ENCODE data around the gene TMOD2. TPM values are rescaled to one million over a fixed set of nuclear protein-coding genes. Genes with fewer than 3 reads are reported as not detected.

The TMOD2 gene
- polyA plus RNA-seq, 1 donor (not counting 4 experiments of a cell fraction or from before 2014, with no cell fraction given): 5.2 TPM

- Histone ChIP-seq H4K20me1 (ENCODE audit: control insufficient read depth, extremely low read depth, insufficient read depth, low read length) (no peaks in the 10 kb centered on the region), H3K4me2 (ENCODE audit: control insufficient read depth, extremely low read depth, insufficient read depth, low read depth, low read length) (no peak overlapping the region), H3K9me3 (ENCODE audit: control insufficient read depth, low read depth, low read length) (no peaks in the 10 kb centered on the region), H3K79me2 (ENCODE audit: control insufficient read depth, insufficient read depth, low read length) (no peaks in the 10 kb centered on the region), H3K9me1 (ENCODE audit: control insufficient read depth, extremely low read depth, insufficient read depth, low read length) (no peaks in the 10 kb centered on the region), H3K36me3 (ENCODE audit: control insufficient read depth in 2 of 2, extremely low read depth in 1 of 2, insufficient read depth in 2 of 2, low read length in 2 of 2) (no peaks in the 10 kb centered on the region), H3K4me3 (ENCODE audit: control insufficient read depth in 2 of 3, extremely low read depth in 1 of 3, insufficient read depth in 2 of 3, low read depth in 1 of 3, low read length in 3 of 3) (no peak overlapping the region), H3K4me1 (ENCODE audit: control insufficient read depth, extremely low read depth, insufficient read depth, low read length) (peaks cover 4% of the 10 kb centered on the region), H3K9ac (ENCODE audit: control insufficient read depth, extremely low read depth, insufficient read depth, low read length) (no peak overlapping the region), H2AFZ (ENCODE audit: control insufficient read depth, low read length) (no peak overlapping the region), H3K27me3 (ENCODE audit: control insufficient read depth, extremely low read depth, insufficient read depth, low read length) (peaks cover 4% of the 10 kb centered on the region), H3K27ac (ENCODE audit: control insufficient read depth, insufficient read depth, low read length) (no peak overlapping the region)
- TF ChIP-seq, protein P1, sequence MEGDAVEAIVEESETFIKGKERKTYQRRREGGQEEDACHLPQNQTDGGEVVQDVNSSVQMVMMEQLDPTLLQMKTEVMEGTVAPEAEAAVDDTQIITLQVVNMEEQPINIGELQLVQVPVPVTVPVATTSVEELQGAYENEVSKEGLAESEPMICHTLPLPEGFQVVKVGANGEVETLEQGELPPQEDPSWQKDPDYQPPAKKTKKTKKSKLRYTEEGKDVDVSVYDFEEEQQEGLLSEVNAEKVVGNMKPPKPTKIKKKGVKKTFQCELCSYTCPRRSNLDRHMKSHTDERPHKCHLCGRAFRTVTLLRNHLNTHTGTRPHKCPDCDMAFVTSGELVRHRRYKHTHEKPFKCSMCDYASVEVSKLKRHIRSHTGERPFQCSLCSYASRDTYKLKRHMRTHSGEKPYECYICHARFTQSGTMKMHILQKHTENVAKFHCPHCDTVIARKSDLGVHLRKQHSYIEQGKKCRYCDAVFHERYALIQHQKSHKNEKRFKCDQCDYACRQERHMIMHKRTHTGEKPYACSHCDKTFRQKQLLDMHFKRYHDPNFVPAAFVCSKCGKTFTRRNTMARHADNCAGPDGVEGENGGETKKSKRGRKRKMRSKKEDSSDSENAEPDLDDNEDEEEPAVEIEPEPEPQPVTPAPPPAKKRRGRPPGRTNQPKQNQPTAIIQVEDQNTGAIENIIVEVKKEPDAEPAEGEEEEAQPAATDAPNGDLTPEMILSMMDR (optimal IDR thresholded peaks at IDR 0.05 in 1 of 3, IDR thresholded peaks at IDR 0.05 in 1 of 3, conservative IDR thresholded peaks at IDR 0.05 in 1 of 3; ENCODE audit: extremely low read depth in 1 of 3, insufficient read depth in 2 of 3, low read length in 3 of 3): no peak
- no peak for TF ChIP-seq EZH2 (IDR thresholded peaks at IDR 0.05; ENCODE audit: low read length)
- DNase-seq (ENCODE audit: low read depth, low spot score) (no peak), FAIRE-seq (no peak)
- dilution Hi-C loops (cut with MboI; ENCODE audit: extremely low pct_ligation_motif_present, low sequenced_read_pairs): no loop called here
Observed at GRCh38 chr15:51749307-51749706, 2.1 kb upstream of the TMOD2 start.

DNA sequence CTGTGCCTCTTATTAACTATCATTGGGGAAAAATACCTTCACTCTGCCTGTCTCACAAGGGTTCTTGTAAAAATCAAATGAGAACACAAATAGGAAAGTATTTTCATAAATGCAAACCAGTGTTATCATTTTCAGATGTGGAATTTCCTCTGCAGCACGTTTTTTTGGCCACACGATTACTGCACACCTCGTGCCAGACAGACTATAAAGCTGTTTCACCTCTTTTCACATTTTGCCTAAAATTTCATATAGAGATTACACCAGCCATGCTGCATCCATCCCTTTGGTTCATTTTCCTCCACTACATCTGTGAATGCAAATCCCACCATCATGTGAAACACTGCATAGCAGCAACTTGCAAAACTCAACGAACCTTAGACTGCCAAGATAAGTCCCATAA, 1.2 kb upstream of the TMOD2 start:
- Histone ChIP-seq H3K9me3 (ENCODE audit: control insufficient read depth, low read depth, low read length) (no peaks in the 10 kb centered on the region), H3K36me3 (ENCODE audit: control insufficient read depth in 2 of 2, extremely low read depth in 1 of 2, insufficient read depth in 2 of 2, low read length in 2 of 2) (no peaks in the 10 kb centered on the region), H3K4me2 (ENCODE audit: control insufficient read depth, extremely low read depth, insufficient read depth, low read depth, low read length) (no peak overlapping the region), H4K20me1 (ENCODE audit: control insufficient read depth, extremely low read depth, insufficient read depth, low read length) (no peaks in the 10 kb centered on the region), H3K4me1 (ENCODE audit: control insufficient read depth, extremely low read depth, insufficient read depth, low read length) (peaks cover 4% of the 10 kb centered on the region), H3K27ac (ENCODE audit: control insufficient read depth, insufficient read depth, low read length) (no peak overlapping the region), H3K9ac (ENCODE audit: control insufficient read depth, extremely low read depth, insufficient read depth, low read length) (no peak overlapping the region), H3K27me3 (ENCODE audit: control insufficient read depth, extremely low read depth, insufficient read depth, low read length) (peaks cover 4% of the 10 kb centered on the region), H3K79me2 (ENCODE audit: control insufficient read depth, insufficient read depth, low read length) (no peaks in the 10 kb centered on the region), H3K9me1 (ENCODE audit: control insufficient read depth, extremely low read depth, insufficient read depth, low read length) (no peaks in the 10 kb centered on the region), H3K4me3 (ENCODE audit: control insufficient read depth in 2 of 3, extremely low read depth in 1 of 3, insufficient read depth in 2 of 3, low read depth in 1 of 3, low read length in 3 of 3) (no peak overlapping the region), H2AFZ (ENCODE audit: control insufficient read depth, low read length) (no peak overlapping the region)
- DNase-seq (ENCODE audit: low read depth, low spot score): no peak
- TF ChIP-seq, protein P1 (optimal IDR thresholded peaks at IDR 0.05 in 1 of 3, IDR thresholded peaks at IDR 0.05 in 1 of 3, conservative IDR thresholded peaks at IDR 0.05 in 1 of 3; ENCODE audit: extremely low read depth in 1 of 3, insufficient read depth in 2 of 3, low read length in 3 of 3): no peak
- FAIRE-seq: no peak
- dilution Hi-C loops (cut with MboI; ENCODE audit: extremely low pct_ligation_motif_present, low sequenced_read_pairs): no loop called here
